ENCODE measurements around the gene DPP10. TPM values are rescaled to one million over a fixed set of nuclear protein-coding genes. Genes with fewer than 3 reads are reported as not detected.

The DPP10 gene
- total RNA-seq, 4 donors from 2014 or later = 1.9 to 4.6 (median 3.9) TPM

DNA sequence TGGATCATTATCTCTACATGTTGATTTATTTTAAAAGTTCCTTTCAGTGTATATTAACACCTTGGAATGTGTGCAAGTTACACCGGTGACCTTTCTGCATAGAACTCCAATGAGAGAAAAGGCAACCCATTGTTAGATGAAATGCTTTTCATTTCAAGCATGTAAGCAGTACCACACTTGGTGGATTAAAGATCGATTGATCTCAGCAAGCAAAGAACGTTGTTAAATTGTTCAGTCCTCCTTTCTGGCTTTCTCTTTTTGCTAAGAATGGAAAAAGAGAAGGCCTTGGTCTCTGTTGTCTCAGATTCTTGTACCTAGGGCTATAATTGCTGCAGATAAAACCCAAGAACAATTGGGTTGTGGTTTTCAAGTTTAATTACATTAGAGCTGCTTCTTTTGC is 843.0 kb downstream of the DPP10 start:
- Histone ChIP-seq H3K9me3 (no peaks in the 10 kb centered on the region), H3K27ac (no peak overlapping the region), H3K27me3 (no peaks in the 10 kb centered on the region), H3K4me3 (no peak overlapping the region), H3K4me1 (no peaks in the 10 kb centered on the region), H3K36me3 (no peaks in the 10 kb centered on the region)
- ATAC-seq = no peak
- TF ChIP-seq, protein P1, sequence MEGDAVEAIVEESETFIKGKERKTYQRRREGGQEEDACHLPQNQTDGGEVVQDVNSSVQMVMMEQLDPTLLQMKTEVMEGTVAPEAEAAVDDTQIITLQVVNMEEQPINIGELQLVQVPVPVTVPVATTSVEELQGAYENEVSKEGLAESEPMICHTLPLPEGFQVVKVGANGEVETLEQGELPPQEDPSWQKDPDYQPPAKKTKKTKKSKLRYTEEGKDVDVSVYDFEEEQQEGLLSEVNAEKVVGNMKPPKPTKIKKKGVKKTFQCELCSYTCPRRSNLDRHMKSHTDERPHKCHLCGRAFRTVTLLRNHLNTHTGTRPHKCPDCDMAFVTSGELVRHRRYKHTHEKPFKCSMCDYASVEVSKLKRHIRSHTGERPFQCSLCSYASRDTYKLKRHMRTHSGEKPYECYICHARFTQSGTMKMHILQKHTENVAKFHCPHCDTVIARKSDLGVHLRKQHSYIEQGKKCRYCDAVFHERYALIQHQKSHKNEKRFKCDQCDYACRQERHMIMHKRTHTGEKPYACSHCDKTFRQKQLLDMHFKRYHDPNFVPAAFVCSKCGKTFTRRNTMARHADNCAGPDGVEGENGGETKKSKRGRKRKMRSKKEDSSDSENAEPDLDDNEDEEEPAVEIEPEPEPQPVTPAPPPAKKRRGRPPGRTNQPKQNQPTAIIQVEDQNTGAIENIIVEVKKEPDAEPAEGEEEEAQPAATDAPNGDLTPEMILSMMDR (IDR thresholded peaks at IDR 0.05) = no peak
- TF ChIP-seq POLR2AphosphoS5 (IDR thresholded peaks at IDR 0.05) (no peak), EP300 (IDR thresholded peaks at IDR 0.05) (no peak), POLR2A (IDR thresholded peaks at IDR 0.05) (no peak)
- WGBS, 2 donors (ENCODE audit: low coverage in 1 of 2) = 62 to 79% methylated on average over 2 to 3 of the region's 3 CpGs

DNA sequence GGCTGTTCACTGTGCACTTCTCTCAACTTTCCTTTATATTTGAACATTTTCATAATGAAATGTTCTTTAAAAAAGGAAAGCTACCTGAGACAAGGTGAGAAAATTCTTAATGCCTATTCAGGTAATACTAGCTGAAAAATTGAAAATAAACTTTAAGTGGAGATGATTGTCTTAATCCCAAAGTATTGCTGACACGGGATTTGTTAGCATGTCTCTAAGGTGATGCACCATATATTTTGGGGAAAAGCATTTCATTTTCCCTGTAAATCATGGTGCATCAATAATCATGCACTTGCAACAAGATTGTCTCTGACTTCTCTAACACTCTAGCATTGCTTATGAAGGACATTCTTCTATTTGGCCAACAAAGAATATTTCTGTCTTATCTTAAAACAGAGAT is 848.0 kb downstream of the DPP10 start:
- Histone ChIP-seq H3K9me3 (no peaks in the 10 kb centered on the region), H3K4me3 (no peak overlapping the region), H3K36me3 (no peaks in the 10 kb centered on the region), H3K27me3 (no peaks in the 10 kb centered on the region), H3K27ac (no peak overlapping the region), H3K4me1 (no peaks in the 10 kb centered on the region)
- TF ChIP-seq POLR2AphosphoS5 (IDR thresholded peaks at IDR 0.05) = no peak
- TF ChIP-seq, protein P1 (IDR thresholded peaks at IDR 0.05) = no peak
- no peak for TF ChIP-seq POLR2A (IDR thresholded peaks at IDR 0.05)
- TF ChIP-seq EP300 (IDR thresholded peaks at IDR 0.05) = no peak
- ATAC-seq = no peak
- WGBS, 2 donors (ENCODE audit: low coverage in 1 of 2) = 65 to 100% methylated on average over 1 of the region's 1 CpG

GRCh38 chr2:115292742-115293141 is 850.3 kb downstream of the DPP10 start:
- ATAC-seq = no peak
- no peaks in the 10 kb centered on the region for H3K36me3 ChIP-seq
- H3K9me3 ChIP-seq = no peaks in the 10 kb centered on the region
- no peak overlapping the region for H3K4me3 ChIP-seq
- H3K27me3 ChIP-seq = no peaks in the 10 kb centered on the region
- H3K4me1 ChIP-seq = no peaks in the 10 kb centered on the region
- no peak overlapping the region for H3K27ac ChIP-seq
- no peak for TF ChIP-seq POLR2A (IDR thresholded peaks at IDR 0.05)
- TF ChIP-seq, protein P1 (IDR thresholded peaks at IDR 0.05) = no peak
- TF ChIP-seq POLR2AphosphoS5 (IDR thresholded peaks at IDR 0.05) = no peak
- no peak for TF ChIP-seq EP300 (IDR thresholded peaks at IDR 0.05)
- 64 to 71% methylated on average over 3 of the region's 3 CpGs for WGBS, 2 donors (ENCODE audit: low coverage in 1 of 2)

GRCh38 chr2:115294999-115295398 is 852.6 kb downstream of the DPP10 start:
- Histone ChIP-seq H3K27me3 (no peaks in the 10 kb centered on the region), H3K27ac (no peak overlapping the region), H3K9me3 (no peaks in the 10 kb centered on the region), H3K4me1 (no peaks in the 10 kb centered on the region), H3K36me3 (no peaks in the 10 kb centered on the region), H3K4me3 (no peak overlapping the region)
- ATAC-seq = no peak
- TF ChIP-seq POLR2A (IDR thresholded peaks at IDR 0.05) (no peak), POLR2AphosphoS5 (IDR thresholded peaks at IDR 0.05) (no peak)
- TF ChIP-seq, protein P1 (IDR thresholded peaks at IDR 0.05) = no peak
- 40 to 46% methylated on average over 5 of the region's 5 CpGs for WGBS, 2 donors (ENCODE audit: low coverage in 1 of 2)

DNA sequence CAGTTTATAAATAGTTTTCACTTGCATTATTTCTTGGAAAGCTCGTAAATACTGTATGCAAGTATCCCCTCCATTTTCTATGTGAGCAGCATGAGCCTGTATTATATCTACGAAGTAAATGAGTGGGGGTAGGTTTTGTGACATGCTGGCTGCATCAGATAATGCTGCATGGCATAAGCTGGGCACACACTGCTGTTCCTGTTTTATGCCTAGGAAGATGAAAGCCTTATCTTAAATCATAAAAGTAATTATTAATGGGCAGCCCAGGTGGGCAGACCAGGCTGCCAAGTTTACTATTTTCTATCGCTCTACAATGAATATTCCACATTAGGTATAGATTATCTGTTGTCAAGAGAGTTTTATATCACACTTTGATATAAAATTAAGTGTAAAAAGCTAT is 854.6 kb downstream of the DPP10 start:
- no peak overlapping the region for H3K4me3 ChIP-seq
- no peak for ATAC-seq
- H3K9me3 ChIP-seq = no peaks in the 10 kb centered on the region
- TF ChIP-seq POLR2AphosphoS5 (IDR thresholded peaks at IDR 0.05) (no peak), EP300 (IDR thresholded peaks at IDR 0.05) (no peak), POLR2A (IDR thresholded peaks at IDR 0.05) (no peak)
- TF ChIP-seq, protein P1 (IDR thresholded peaks at IDR 0.05) = no peak
- H3K27me3 ChIP-seq = no peaks in the 10 kb centered on the region
- H3K27ac ChIP-seq = no peak overlapping the region
- no peaks in the 10 kb centered on the region for H3K36me3 ChIP-seq
- WGBS, 2 donors (ENCODE audit: low coverage in 1 of 2) = 65 to 84% methylated on average over 3 of the region's 3 CpGs
- no peaks in the 10 kb centered on the region for H3K4me1 ChIP-seq
